VCaP (cell line): ENCODE measurements around the gene PCDH15.

ENCODE experiments used
- H3K27ac ChIP-seq: fragments of 450-650 bp; 2 replicates; pipeline ENCODE4 v1.5.1; 2017
- CTCF ChIP-seq: fragments of 450-650 bp; conservative IDR thresholded peaks from 2 replicates; pipeline ENCODE4 v1.5.1; 2017; ENCODE audit warnings: mild to moderate bottlenecking, moderate library complexity

Gene PCDH15

DNA sequence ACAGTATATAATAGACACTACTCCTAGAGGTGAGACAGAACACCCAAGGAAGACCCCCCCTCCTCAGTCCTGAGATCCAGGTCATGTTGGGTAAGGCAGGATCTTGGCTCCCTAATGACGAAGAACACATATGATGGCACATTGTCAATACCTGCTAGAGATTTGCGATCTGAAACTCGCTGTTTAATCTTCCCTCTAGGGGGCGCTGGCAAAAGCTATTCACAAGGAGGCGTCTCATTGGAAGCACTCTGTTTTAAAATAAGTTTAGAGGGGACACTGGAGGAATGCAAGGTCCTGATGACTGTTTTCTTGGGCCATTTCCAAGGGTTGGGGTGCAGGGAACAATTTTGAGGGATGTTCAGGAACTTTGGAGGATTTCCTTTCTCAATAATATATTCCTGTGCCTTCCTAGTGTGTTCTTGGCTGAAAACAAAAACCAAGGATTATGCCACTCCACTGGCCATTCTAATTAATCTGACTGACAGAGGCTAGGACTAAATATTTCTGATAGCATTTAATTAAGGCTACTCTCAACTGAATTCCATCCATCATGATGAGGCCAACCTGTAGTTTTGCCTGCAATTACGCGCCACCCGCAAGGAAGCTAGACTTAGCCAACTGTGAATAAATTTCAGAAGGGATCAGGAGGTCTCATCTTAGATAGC lies 1014.7 kb downstream of the PCDH15 start:
- TF ChIP-seq CTCF: no peak; the same call in 1 of the 2 replicates
- H3K27ac ChIP-seq: no peak overlapping the region

DNA sequence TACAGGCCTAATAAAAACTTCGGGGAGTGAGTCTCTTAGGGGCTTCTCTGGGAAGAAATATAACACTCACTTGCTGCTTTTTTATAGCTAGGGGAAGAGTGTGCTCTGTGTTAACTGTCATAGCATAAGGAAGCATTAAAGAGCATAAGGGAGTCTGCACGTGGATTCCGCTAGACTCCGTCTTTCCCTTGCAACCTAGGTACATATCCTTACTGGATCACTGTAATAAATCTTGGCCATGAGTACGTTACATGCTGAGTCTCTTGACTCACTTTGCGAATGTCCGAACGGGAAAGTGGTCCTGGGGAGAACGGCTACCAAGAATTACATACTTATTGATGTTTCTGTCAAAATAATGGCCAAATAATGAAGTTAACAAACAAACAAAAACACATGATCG lies 1029.3 kb downstream of the PCDH15 start:
- TF ChIP-seq CTCF: no peak
- no peak overlapping the region for H3K27ac ChIP-seq

- no peak for TF ChIP-seq CTCF
- no peak overlapping the region for H3K27ac ChIP-seq
These were observed 1030.1 kb downstream of the PCDH15 start for GRCh38 chr10:53770903-53771302.

DNA sequence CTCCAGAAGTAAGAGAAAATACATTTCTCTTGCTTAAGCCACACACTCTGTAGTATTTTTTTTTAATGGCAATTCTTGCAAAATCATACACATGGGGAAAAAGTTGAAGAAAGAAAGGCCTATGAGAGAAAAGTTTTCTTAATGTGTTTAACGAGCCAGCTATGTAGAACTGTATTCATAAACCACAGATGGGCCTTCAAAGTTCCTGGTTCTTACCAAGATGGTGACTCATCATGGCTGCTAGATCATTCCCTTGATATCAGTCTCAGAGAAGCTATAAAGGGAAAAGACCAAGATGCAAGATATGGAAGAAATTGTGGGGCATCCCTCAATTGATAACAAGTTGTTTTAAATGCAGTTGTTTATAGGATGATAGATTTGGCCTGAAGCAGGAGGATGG lies 1035.7 kb downstream of the PCDH15 start:
- no peak for TF ChIP-seq CTCF
- H3K27ac ChIP-seq: no peak overlapping the region

DNA sequence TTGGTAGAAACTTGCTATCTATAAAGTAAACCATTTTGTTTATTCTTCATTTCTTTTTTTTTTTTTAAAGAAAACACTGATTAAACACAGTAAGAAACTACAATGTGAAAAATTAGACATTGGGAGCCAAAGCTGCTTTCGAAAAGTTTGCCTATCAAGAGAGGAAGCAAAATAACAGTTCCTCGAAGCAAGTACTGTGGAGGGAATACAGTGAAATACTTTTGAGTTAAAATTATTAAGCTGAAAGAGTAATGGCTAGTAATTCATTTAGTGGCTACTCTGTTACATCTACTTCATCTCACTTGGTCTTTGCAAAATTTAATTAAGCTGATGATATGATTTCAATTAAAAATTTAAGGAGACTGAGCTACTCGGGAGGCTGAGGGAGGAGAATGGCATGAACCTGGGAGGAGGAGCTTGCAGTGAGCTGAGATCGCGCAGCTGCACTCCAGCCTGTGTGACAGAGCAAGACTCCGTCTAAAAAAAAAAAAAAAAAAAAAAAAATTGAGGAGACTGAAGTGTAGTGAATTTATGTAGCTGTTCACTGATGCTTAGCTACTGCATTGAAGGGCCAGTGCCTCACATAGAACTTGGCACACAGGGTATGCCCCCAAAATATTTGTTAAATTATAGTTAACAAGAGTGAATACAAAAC lies 1046.3 kb downstream of the PCDH15 start:
- H3K27ac ChIP-seq: no peak overlapping the region
- no peak for TF ChIP-seq CTCF
